Measurements from ENCODE around the gene G6PC2.

GRCh38 chr2:168858146-168858545 lies 42.9 kb upstream of the G6PC2 start:
- TF ChIP-seq CTCF (conservative IDR thresholded peaks at IDR 0.05 in 1 of 2, IDR thresholded peaks at IDR 0.05 in 1 of 2; ENCODE audit: extremely low read depth in 1 of 2, insufficient read depth in 1 of 2, low read depth in 1 of 2, low read length in 2 of 2) (no peak), EZH2 (IDR thresholded peaks at IDR 0.05; ENCODE audit: borderline replicate concordance, low read length) (no peak)
